HG02938 (cell line): Measurements from ENCODE around the gene PRELID3B.

ENCODE experiments used
- ATAC-seq: cut with Tn5 transposase; IDR thresholded peaks from one replicate; pipeline ENCODE4 v1.9.1; 2021; ENCODE audit warnings: mild to moderate bottlenecking, moderate library complexity; ENCODE audit not compliant: unreplicated experiment

The PRELID3B gene

DNA sequence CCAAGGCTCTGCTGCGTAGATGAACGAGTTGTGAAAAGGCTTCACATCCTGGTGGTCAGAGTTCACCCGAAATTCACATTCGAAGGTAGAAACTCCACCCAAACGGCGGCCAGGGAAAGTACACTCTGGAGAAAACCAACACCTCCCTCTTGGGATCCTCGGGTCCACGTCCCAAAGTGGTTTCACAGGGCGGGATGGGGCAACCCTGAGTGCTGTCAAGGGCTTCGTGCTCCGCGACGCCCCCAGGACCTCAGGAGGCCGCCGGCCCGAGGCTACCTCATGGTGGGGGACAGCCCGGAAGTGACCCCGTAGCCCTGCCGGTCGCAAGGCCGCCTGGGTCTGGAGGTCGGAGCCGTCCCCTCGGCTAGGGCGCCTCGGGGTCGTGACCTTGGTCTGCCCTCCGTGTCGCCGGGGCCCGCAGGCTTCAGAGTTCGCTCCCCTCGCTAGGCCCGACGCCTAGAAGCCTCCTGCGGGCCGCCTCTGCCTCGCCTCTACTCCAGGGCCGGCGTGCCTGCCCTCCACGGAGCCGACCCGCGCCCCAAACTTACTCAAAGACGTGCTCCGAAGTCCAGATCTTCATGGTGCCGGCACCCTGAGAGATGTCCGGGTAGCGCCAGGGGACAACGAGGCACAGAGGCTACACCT is at the start of gene PRELID3B:
PRELID3B (minus strand) TSS at position 636 of the 645 bp plus-strand sequence; CDS start at position 580, 56 bp downstream.
- ATAC-seq, result peak; percentile 37

DNA sequence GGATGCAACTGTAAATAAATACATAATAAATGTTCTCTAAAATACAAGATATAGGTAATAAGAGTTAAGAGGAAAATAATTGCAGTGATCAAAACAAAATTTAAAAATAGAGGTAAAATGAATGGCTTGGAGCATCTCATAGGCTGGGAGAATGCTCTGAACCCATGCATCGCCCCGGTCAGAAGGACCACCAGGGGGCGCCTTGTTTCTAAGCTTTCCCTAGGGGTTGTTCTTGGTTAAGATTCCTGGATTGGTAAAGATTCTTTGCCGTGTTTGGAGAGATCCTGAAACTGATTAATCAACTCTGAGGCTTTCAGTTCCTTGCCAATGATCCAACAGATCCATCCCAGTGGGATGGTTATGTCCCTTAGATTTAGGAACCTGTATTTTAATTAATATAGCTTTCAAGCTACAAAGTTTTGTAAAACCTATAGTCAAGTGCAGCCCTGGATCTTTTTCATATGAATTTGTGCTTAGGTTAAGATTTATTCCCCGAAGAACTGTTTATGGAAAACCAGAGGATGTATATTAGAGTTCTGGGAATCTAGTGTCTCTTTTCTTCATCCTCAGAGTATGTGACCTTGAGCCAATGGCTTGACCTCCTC is 45.3 kb upstream of the PRELID3B start:
- no peak for ATAC-seq

DNA sequence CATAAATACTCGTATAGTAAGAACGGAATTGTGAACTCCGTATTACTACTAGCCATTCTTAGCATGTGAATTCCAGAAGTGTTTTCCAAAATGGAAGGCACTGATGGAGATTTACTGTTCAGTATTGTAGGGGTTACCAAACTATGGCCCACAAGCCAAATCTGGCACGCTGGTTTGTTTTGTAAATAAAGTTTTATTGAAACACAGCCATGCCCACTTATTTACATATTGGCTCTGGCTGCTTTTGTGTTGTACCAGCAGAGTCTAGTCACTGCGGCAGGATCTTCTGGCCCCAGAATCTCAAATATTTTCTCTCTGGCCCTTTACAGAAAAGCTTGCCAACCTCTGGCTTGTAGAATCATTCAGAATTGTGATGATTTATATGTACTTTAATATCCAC is 44.3 kb upstream of the PRELID3B start:
- ATAC-seq, result no peak

DNA sequence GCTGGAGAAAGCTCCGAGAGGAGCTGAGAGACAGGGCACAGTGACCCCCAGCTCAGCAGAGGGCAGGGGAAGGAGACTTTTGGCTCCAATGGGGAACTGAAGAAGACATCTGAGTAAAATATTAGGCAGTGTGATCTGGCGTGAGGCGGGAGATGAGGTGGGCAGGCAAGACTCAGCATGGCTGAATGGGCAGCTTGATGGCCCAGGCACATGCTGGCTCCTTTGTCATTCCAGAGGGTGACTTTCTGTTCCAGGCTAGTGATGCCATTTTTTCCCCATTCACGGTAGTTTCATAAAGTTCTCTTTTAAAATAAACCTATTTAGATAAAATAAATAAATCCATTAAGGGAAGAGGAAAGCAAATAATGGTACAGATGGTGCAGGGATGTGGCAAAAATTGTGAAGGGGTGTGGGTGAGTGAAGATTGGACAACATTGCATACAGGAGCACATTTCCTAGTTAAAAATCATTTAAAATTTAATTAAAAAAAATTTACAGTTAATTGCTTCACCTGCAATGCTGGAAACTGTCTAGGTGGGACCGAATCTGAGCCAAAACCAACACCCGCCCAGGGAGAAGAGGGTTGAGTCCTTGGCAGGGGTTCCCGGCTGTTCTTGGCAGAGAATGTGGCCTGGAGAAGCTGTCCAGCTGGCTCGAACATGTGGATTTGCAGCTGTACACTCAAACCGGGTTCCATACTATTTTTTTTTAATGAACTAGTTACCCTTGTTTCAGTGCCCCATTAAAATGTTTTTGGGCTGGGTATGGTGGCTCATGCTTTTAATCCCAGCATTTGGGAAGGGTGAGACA is 41.7 kb upstream of the PRELID3B start:
- no peak for ATAC-seq

DNA sequence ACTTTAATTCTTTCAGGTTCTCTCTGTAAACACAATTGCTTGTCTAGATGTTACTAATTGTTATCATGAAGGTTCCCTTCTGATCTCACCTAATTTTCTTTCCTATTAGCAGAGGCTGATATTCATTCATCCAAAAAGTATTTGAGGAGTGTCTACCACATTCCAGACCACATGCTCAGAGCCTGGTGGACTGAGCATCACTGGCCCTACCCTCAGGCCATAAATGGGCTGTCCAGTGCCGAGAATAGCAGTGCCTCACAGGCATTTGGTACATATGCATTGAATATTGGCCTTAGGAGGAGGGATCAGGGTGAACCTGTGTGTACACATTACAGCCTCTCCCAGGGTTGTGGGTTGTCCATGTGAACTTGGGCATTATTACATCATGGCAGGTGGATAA is 40.4 kb upstream of the PRELID3B start:
- ATAC-seq, result no peak

DNA sequence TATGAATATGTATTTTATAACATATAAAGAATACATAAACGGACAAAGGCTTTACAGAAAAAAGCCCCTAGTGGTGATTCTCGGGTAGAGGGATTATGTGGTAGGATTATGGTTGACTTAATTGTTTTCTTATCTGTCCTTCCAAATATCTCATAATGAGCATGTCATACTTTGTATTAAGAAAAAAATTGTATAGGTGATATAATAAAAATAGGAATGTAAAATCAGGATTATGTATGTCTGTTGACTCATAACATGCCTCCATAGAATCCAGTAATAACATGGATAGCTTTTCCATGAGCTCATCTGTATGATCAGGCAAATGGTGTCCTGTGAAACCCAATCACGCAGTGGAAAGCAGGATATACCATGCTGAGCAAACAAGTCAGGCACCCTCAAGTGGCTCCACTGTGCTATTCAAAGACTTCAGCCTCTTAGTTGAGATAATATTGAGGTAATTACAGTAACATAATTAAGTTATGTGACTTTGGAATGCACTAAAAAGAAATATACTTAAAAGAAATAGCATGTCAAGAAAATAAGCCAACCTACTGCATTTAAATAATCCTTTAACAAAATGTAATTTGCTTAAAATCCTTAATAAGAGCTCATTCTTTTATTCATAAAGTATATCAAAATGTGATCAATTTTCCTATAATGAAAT is 39.6 kb upstream of the PRELID3B start:
- ATAC-seq, result no peak

DNA sequence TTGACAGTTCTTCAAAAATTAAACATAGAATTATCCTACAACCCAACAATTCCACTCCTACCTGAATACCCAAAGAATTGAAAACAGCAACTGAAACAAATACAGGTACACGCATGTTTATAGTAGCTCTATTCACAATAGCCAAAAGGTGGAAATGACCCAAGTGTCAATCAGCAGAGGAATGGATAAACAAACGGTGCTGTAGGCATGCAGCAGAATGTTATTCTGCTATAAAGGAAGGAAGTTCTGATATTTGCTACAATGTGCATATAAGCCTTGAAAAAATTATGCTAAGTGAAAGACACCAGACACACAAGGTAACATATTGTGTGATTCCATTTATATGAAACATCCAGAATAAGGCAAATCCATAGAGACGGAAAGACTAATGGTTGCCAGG is 38.5 kb upstream of the PRELID3B start:
- no peak for ATAC-seq

DNA sequence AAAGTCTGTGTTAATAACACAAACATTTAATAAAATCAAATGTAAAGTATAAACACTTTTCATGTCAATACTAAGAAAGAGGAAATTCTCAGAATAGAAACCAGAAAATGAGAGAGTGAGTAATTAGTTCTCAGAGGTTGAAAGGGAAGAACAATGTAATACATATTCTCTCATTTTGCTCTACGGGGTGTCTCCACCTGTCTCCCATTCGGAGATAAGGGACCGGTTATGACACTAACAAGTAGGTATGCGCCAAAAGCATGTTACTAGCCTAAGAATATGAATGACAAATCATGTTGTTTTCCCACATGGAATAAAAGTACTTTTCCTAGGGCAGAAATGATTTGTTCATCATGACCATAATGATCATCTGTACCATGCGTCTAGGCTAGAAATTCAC is 35.6 kb upstream of the PRELID3B start:
- no peak for ATAC-seq

DNA sequence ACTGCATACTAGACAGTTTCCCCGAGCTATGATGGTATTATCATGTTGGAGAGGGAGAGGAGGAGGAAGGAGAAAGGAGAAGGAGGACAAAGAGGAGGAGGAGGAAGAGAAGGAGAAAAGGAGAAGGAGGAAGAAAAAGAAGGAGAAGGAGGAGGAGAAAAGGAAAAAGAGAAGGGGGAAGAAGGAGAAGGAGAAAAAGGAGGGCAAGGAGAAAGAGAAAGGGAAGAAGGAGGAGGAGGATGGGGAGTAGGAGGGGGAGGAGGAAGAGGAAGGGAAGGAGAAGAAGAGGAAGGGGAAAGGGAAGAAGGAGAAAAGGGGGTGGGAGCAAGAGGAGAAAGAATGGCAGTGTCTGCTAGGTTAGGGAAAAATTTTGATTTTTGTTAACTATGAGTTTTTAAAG is 35.1 kb upstream of the PRELID3B start:
- ATAC-seq, result no peak

DNA sequence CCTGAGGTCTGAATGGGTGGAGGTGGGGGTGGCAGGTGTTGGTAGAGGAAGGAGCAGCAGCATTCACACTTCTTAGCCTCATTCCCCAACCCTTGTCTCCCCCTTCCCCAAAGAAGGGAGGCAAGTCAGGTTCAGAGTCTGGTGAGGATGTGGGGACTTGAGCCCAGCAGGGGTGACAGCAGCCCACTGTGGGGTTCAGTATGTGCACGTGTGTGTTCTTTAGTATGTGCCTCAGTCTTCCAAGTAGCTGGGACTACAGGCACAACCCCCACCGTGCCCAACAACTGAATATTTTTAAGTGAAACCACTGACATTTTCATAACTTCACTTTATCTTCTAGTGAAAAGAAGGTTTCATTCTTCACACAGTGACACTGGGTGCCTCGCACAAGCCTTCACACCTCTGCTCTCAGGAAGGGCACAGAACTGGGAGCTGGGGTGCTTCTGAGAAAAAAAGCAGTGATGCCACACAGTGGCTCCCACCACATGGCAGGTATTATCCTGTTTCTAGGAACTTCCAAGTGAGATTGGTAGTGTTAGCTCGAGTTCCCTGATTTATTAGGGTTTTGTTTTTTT is 33.4 kb upstream of the PRELID3B start:
- ATAC-seq, result no peak

DNA sequence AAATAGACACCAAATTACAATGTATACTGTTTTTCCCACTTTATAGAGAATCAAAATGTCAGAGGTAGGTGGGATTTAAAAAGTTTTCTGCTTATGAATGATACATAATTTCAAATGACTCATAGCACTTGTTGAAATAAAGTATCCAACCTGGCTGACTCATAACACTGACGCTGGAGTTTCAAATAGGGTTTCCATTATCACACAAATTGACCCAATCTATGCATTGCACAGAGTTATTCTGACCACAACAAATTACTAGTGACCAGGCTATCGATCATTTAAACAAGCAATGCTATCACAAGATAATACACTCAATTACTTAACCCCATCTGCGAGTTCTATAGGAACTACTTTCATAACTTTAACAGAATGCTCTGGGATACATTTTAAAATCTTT is 31.9 kb upstream of the PRELID3B start:
- no peak for ATAC-seq

DNA sequence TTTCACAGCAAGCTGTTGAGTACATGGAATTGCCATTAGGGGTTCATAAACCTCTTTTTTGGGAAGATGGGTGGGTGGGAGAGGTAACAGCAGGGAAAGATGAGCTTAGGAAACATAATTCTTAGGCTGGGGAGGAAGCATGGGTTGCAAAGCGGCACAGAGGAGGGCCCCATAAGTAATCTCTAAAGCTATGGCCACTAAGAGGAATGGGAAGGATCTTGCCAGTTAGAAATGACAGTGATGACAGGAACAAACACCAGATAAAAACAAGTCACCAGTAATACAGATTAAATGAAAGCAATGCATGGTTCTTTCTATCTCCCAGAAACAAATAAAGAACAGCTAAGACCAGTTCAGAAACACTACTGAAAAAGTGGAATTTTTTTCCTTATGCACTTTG is 31.0 kb upstream of the PRELID3B start:
- no peak for ATAC-seq

DNA sequence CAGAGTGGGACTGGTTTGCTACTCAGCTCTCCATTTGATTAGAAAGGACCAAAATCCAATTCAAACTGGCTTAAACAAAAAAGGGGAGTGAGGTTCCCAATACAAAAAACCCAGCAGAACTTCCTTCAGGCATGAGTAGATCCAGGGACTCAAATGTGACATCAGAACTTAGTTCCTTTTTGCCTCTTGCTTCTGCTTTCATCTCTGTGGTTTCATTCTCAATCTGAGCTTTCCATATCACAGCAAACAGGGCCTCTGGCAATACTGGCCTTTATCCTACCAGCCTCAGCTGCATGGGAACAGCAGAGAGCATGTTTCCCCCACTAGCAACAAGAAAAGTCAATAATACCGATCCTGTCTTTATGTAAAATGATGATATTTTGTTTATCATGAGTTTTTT is 28.6 kb upstream of the PRELID3B start:
- ATAC-seq, result no peak

DNA sequence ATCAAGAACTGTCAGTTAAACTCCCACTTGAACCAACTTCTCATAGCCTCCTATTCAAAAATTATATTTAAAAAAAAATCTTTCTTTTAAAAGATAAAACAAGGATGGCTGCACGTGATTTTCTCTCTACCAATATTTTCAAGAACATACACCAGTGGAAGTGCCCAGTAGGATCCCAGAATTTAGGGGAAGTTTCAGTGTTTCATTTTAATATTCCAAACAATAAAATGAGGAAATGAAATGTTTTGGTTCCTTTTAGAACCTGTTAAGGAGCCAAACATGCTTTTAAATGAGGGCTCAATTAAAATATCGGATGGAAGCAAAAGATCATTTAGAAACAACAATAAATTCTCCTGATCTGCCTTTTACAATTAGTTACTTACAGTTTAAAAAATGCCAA is 26.4 kb upstream of the PRELID3B start:
- no peak for ATAC-seq

DNA sequence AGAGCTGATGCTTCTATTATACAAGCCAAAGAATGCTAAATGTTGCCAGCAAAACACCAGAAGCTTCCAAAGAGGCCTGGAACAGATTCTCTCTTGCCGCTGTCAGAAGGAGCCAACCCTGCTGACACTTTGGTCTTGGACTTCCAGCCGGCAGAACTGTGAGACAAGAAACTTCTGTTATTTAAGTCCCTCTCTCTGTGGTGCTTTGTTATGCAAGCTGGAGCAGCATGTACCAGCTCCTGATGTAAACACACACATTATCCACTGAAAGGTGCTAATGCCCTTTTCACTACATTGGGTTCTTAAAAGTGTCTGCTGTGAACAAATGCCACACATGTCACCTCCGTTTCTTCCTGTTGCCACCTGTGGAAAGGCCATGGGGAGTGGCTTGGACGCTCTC is 25.9 kb upstream of the PRELID3B start:
- no peak for ATAC-seq

DNA sequence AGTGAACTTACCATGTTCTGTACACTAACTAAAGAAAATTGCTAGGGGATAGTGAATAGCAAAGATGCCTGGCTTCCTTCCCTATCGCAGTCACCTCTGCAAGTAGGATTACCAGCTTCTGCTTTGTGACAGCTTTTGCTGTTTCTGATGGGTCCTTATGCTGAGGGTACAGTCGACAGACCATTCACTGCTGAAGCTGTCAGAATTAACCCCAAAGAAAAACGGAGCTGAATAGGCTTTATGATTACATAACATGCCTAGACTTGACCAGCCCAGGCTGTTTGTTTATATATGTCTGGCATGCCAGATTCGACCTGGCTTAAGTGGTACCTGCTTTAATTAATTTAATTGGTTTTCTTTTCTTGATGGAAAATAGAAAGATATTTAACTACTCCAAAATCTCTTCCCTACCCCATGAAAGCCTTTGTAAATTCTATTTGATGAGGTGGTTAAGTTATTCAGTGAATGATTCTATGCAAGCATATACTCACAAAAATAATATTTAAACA is 21.7 kb upstream of the PRELID3B start:
- no peak for ATAC-seq

DNA sequence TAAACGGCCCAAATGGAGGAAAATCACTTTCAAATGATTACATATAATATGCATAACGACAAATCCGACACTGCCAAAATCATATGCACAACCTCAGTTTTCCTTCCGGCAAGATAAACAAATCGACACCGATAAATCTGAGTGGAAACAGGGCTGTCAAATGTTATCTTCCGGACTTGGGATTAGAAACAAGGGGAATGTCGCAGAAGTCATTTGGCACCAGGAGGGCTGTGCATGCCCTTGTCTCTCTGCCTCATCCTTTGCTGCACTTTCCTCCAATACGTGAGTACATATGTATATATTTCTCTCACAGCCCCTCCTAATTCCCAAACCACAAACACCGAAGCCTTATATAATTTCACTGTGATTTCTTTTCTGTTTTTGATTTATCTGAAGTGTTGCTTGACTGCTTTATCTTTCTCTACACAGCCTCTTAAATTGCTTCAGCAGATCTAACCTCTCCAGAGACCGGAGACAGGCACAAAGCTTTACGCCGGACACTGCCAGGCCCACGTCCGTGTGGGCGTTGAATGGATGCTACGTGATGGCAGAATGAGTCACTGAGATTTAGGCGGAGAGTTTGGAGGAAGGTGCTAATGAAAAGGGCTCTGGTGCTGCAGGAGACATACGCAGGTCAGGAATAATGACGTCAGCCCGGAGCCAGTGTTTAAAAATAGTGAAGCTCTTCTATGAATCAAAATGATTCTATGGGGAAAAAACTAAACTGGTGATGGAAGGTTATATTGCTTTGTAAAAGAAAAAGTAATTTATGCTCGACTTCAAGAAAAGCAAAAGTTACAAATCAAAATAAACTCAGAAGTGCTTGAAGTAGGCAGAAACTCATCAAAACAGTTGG is 21.0 kb upstream of the PRELID3B start:
- no peak for ATAC-seq

DNA sequence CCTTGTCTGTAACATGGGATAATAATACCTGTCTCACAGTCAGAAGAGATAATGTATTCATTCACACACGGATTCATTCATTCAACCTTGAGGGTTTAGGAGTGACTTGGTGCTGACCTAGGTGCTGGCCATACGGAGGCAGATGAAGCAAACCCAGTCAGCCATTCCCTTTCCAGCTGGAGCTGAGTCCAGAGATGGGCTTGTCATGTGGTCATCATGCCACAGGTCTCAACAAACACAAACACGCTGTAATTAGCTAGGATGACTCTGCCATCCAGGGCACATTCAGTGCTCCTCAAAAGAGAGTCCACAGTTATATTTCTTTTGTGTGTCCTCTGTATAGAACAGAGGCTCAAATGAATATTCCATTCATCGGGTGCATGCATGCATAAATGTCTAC is 19.5 kb upstream of the PRELID3B start:
- ATAC-seq, result no peak

DNA sequence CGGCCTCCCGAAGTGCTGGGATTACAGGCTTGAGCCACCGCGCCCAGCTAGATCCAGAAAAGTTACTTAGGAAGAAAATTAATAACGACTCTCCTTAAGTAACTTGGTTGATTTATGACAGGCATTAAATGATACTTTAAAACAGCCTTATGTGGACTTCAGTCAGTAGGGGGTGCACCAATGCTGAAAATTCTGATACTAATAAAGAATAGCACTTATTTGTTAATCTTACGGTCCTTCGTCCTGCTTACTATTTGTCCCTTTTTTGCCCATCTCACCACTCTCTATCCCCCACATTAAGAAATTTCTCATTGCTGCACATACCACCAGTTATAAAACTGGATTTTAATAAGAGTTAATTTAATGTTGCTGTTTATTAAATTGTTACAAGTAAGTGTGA is 12.7 kb upstream of the PRELID3B start:
- no peak for ATAC-seq

DNA sequence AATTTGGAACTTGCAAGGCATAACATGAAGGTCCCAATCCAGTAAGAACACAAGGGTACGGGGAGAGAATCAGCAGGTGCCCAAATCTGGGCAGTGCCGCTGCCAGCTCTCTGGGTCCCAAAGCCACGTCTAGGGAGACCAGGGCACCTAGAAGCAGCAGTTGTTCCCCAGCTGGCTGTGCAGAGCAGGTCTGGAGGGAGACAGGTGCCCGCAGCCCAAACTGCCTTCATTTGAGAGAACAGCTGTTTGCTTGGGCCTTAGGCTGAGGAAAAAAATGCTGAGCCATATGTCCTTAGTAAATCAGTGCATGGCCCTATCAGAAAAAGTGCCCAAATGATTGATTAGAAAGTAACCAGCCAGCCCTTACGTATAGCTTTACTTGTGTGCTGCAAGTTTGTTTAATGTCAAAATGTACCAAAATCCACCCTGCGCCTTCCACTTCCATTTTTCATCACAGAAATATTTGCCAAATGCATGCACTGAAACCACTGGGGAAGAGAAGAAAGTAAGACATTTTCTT is 9.1 kb upstream of the PRELID3B start:
- ATAC-seq, result no peak
